HEK293T (cell line): ENCODE measurements around the gene PIM1.
"Not testable (repeated sequence)": the region's sequence is repeated elsewhere in the genome, so short reads cannot be mapped to it uniquely, and the experiment has no call there.

Experiments used
- ELF4 ChIP-seq: fragments of 450-650 bp; IDR thresholded peaks from 2 replicates; pipeline ENCODE4 v1.6.1; 2017; ENCODE audit warnings: antibody characterized with exemption
- FOXA1 ChIP-seq: fragments of 450-650 bp; IDR thresholded peaks from 2 replicates; pipeline ENCODE4 v1.6.1; 2016; ENCODE audit warnings: mild to moderate bottlenecking
- FOXM1 ChIP-seq: fragments of 450-650 bp; IDR thresholded peaks from 2 replicates; pipeline ENCODE4 v1.6.1; 2017; ENCODE audit warnings: mild to moderate bottlenecking, borderline replicate concordance
- HDGF ChIP-seq: fragments of 450-650 bp; IDR thresholded peaks from 2 replicates; pipeline ENCODE4 v1.6.1; 2017; ENCODE audit warnings: antibody characterized with exemption, borderline replicate concordance
- LEF1 ChIP-seq: fragments of 450-650 bp; IDR thresholded peaks from 2 replicates; pipeline ENCODE4 v1.6.1; 2017; ENCODE audit warnings: mild to moderate bottlenecking, borderline replicate concordance

- not testable (repeated sequence) for TF ChIP-seq FOXA1, LEF1, ELF4, FOXM1, HDGF
Measured at GRCh38 chr6:37196451-37196850, 26.5 kb downstream of the PIM1 start.
